ENCODE results near the gene SLC25A48. TPM values are rescaled to one million over a fixed set of nuclear protein-coding genes. Genes with fewer than 3 reads are reported as not detected.

Gene SLC25A48
- total and polyA plus RNA-seq, 2 donors (not counting 1 experiment from before 2014, with no cell fraction given) = not detected

DNA sequence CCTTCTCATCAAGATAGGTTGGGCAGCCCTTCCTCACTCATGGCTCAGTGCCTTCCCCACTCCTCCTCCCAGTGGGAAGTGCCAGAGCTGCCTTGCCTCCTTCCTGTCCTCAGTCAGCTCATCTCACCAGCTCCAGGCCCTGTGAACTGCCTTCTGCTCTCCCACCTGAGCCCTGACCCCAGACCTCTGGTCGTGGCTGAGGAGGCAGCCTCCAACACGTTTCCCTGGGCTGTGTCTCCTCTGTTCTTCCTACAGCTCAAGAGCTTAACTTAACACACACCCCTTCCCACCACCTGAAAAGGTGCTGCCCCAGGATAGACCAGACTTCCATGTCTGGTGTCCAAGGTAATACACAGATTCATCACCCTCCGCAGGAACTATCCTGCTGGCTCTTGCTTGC, 40.0 kb downstream of the SLC25A48 start:
- Histone ChIP-seq H3K4me2 (ENCODE audit: extremely low read depth, insufficient read depth, low read length) (no peak overlapping the region), H2AFZ (ENCODE audit: low read length) (no peak overlapping the region), H3K36me3 (ENCODE audit: control insufficient read depth, insufficient read depth, low read length) (no peaks in the 10 kb centered on the region), H3K79me2 (ENCODE audit: control insufficient read depth, insufficient read depth, low read length) (no peaks in the 10 kb centered on the region), H3K4me3 (replicated peaks in 1 of 4; ENCODE audit: control extremely low read depth in 1 of 4, insufficient read depth in 1 of 4, low read depth in 3 of 4, low read length in 4 of 4) (no peak overlapping the region), H3K27me3 (ENCODE audit: control insufficient read depth, insufficient read depth, low read length) (no peaks in the 10 kb centered on the region), H3K9me3 (ENCODE audit: control insufficient read depth, insufficient read depth, low read depth, low read length) (no peaks in the 10 kb centered on the region), H3K4me1 (ENCODE audit: control insufficient read depth, extremely low read depth, insufficient read depth, low read length) (no peaks in the 10 kb centered on the region), H4K20me1 (ENCODE audit: control insufficient read depth, extremely low read depth, insufficient read depth, low read length) (no peaks in the 10 kb centered on the region), H3K9ac (ENCODE audit: insufficient read depth, low read length) (no peak overlapping the region), H3K27ac (ENCODE audit: insufficient read depth, low read length) (no peak overlapping the region)
- no peak for DNase-seq (ENCODE audit: low read depth in 2 of 2)
- TF ChIP-seq EZH2 (IDR thresholded peaks at IDR 0.05; ENCODE audit: low read length, missing control alignments) = no peak
- TF ChIP-seq, protein P1, sequence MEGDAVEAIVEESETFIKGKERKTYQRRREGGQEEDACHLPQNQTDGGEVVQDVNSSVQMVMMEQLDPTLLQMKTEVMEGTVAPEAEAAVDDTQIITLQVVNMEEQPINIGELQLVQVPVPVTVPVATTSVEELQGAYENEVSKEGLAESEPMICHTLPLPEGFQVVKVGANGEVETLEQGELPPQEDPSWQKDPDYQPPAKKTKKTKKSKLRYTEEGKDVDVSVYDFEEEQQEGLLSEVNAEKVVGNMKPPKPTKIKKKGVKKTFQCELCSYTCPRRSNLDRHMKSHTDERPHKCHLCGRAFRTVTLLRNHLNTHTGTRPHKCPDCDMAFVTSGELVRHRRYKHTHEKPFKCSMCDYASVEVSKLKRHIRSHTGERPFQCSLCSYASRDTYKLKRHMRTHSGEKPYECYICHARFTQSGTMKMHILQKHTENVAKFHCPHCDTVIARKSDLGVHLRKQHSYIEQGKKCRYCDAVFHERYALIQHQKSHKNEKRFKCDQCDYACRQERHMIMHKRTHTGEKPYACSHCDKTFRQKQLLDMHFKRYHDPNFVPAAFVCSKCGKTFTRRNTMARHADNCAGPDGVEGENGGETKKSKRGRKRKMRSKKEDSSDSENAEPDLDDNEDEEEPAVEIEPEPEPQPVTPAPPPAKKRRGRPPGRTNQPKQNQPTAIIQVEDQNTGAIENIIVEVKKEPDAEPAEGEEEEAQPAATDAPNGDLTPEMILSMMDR (conservative IDR thresholded peaks at IDR 0.05 in 1 of 2, IDR thresholded peaks at IDR 0.05 in 1 of 2; ENCODE audit: low read depth in 1 of 2, low read length in 2 of 2) = no peak

DNA sequence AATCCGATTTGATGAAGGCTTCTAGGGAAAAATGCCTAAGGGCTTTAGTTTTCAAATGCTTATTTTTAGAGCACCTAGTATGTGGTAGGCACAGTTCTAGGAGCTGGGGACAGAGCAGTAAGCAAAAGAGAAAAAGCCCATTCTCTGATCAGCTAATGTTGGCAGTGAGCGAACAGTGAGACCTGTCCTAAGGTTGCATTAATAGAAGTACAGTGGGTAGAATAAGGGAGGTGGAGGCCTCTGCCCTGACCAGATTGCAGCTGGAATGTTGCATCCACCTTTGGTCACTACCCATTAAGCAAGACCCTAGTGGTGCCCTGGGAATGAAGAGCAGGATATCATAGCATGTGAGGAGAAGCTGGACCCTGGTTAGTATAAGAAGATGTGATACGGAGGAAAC, 41.1 kb downstream of the SLC25A48 start:
- no peaks in the 10 kb centered on the region for H3K36me3 ChIP-seq (ENCODE audit: control insufficient read depth, insufficient read depth, low read length)
- no peak overlapping the region for H3K9ac ChIP-seq (ENCODE audit: insufficient read depth, low read length)
- no peak overlapping the region for H2AFZ ChIP-seq (ENCODE audit: low read length)
- H3K4me2 ChIP-seq (ENCODE audit: extremely low read depth, insufficient read depth, low read length) = no peak overlapping the region
- H3K4me3 ChIP-seq (replicated peaks in 1 of 4; ENCODE audit: control extremely low read depth in 1 of 4, insufficient read depth in 1 of 4, low read depth in 3 of 4, low read length in 4 of 4) = no peak overlapping the region
- no peaks in the 10 kb centered on the region for H3K27me3 ChIP-seq (ENCODE audit: control insufficient read depth, insufficient read depth, low read length)
- TF ChIP-seq, protein P1 (conservative IDR thresholded peaks at IDR 0.05 in 1 of 2, IDR thresholded peaks at IDR 0.05 in 1 of 2; ENCODE audit: low read depth in 1 of 2, low read length in 2 of 2) = no peak
- no peak for TF ChIP-seq EZH2 (IDR thresholded peaks at IDR 0.05; ENCODE audit: low read length, missing control alignments)
- no peaks in the 10 kb centered on the region for H4K20me1 ChIP-seq (ENCODE audit: control insufficient read depth, extremely low read depth, insufficient read depth, low read length)
- H3K27ac ChIP-seq (ENCODE audit: insufficient read depth, low read length) = no peak overlapping the region
- no peaks in the 10 kb centered on the region for H3K4me1 ChIP-seq (ENCODE audit: control insufficient read depth, extremely low read depth, insufficient read depth, low read length)
- no peaks in the 10 kb centered on the region for H3K79me2 ChIP-seq (ENCODE audit: control insufficient read depth, insufficient read depth, low read length)
- DNase-seq (ENCODE audit: low read depth in 2 of 2) = no peak
- no peaks in the 10 kb centered on the region for H3K9me3 ChIP-seq (ENCODE audit: control insufficient read depth, insufficient read depth, low read depth, low read length)

DNA sequence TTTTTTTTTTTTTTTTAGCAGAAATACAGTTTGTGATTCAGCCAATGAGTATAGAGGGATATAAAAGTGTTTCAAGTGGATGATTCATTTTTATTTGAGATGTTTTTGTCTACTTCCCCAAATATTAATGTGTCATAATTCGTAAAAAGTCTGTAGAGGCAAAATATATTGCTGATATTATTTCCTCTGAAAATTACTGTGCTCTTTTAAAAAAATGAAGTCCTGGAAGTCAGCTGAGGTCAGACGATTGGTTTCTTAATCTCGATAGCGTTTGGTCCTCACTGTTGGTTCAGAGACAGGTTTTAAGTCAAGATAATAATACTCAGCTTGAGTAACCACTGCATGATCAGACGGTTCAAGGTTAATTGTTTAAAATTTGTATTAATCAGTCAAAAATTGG, 41.7 kb downstream of the SLC25A48 start:
- H3K9ac ChIP-seq (ENCODE audit: insufficient read depth, low read length) = no peak overlapping the region
- no peak overlapping the region for H3K27ac ChIP-seq (ENCODE audit: insufficient read depth, low read length)
- no peak overlapping the region for H2AFZ ChIP-seq (ENCODE audit: low read length)
- no peaks in the 10 kb centered on the region for H3K9me3 ChIP-seq (ENCODE audit: control insufficient read depth, insufficient read depth, low read depth, low read length)
- no peaks in the 10 kb centered on the region for H3K4me1 ChIP-seq (ENCODE audit: control insufficient read depth, extremely low read depth, insufficient read depth, low read length)
- no peak overlapping the region for H3K4me2 ChIP-seq (ENCODE audit: extremely low read depth, insufficient read depth, low read length)
- TF ChIP-seq, protein P1 (conservative IDR thresholded peaks at IDR 0.05 in 1 of 2, IDR thresholded peaks at IDR 0.05 in 1 of 2; ENCODE audit: low read depth in 1 of 2, low read length in 2 of 2) = no peak
- TF ChIP-seq EZH2 (IDR thresholded peaks at IDR 0.05; ENCODE audit: low read length, missing control alignments) = no peak
- H3K36me3 ChIP-seq (ENCODE audit: control insufficient read depth, insufficient read depth, low read length) = no peaks in the 10 kb centered on the region
- no peak overlapping the region for H3K4me3 ChIP-seq (replicated peaks in 1 of 4; ENCODE audit: control extremely low read depth in 1 of 4, insufficient read depth in 1 of 4, low read depth in 3 of 4, low read length in 4 of 4)
- no peaks in the 10 kb centered on the region for H3K79me2 ChIP-seq (ENCODE audit: control insufficient read depth, insufficient read depth, low read length)
- H4K20me1 ChIP-seq (ENCODE audit: control insufficient read depth, extremely low read depth, insufficient read depth, low read length) = no peaks in the 10 kb centered on the region
- no peaks in the 10 kb centered on the region for H3K27me3 ChIP-seq (ENCODE audit: control insufficient read depth, insufficient read depth, low read length)
- DNase-seq (ENCODE audit: low read depth in 2 of 2) = no peak

Measured in fibroblast of lung (primary cell).